Nephron progenitor cell (in vitro differentiated cells): Measurements from ENCODE around the gene LAMTOR2.

Experiments used
- DNase-seq: peaks from one replicate; pipeline ENCODE4 v3.0.0; 2021
- H3K27ac Mint-ChIP-seq: 2 replicates; pipeline ENCODE4 v1.8.0; 2021; ENCODE audit warnings: mild to moderate bottlenecking, moderate library complexity, mixed read lengths
- H3K27me3 Mint-ChIP-seq: 2 replicates; pipeline ENCODE4 v1.8.0; 2021; ENCODE audit warnings: mild to moderate bottlenecking, low read depth, mixed read lengths; ENCODE audit not compliant: poor library complexity
- H3K36me3 Mint-ChIP-seq: 2 replicates; pipeline ENCODE4 v1.8.0; 2021; ENCODE audit warnings: low read depth, mixed read lengths
- H3K4me1 Mint-ChIP-seq: 2 replicates; pipeline ENCODE4 v1.8.0; 2021; ENCODE audit warnings: mixed read lengths
- H3K4me3 Mint-ChIP-seq: 2 replicates; pipeline ENCODE4 v1.8.0; 2021; ENCODE audit warnings: mild to moderate bottlenecking, moderate library complexity, mixed read lengths
- H3K9me3 Mint-ChIP-seq: 2 replicates; pipeline ENCODE4 v1.8.0; 2021; ENCODE audit warnings: mild to moderate bottlenecking, moderate library complexity, mixed read lengths
- CTCF ChIP-seq: fragments of 200-600 bp; sonication (generic); IDR thresholded peaks from 2 replicates; pipeline ENCODE4 v1.5.0; 2021; ENCODE audit warnings: antibody characterized with exemption

LAMTOR2 gene

GRCh38 chr1:156104065-156104810 is 49.7 kb downstream of the LAMTOR2 start:
- Mint-ChIP-seq H3K4me3 (peak overlapping the region; percentile 26), H3K36me3 (peaks cover 4% of the 10 kb centered on the region), H3K27me3 (peaks cover 10% of the 10 kb centered on the region), H3K9me3 (no peaks in the 10 kb centered on the region), H3K27ac (peak overlapping the region; percentile 86), H3K4me1 (peaks cover 70% of the 10 kb centered on the region)
- no peak for TF ChIP-seq CTCF
- no peak for DNase-seq

GRCh38 chr1:156104861-156105832 is 50.6 kb downstream of the LAMTOR2 start:
- H3K4me3 Mint-ChIP-seq = peak overlapping the region; percentile 73
- peak overlapping the region; percentile 98 for H3K27ac Mint-ChIP-seq
- H3K9me3 Mint-ChIP-seq = no peaks in the 10 kb centered on the region
- peaks cover 7% of the 10 kb centered on the region for H3K36me3 Mint-ChIP-seq
- peaks cover 10% of the 10 kb centered on the region for H3K27me3 Mint-ChIP-seq
- peaks cover 68% of the 10 kb centered on the region for H3K4me1 Mint-ChIP-seq
- no peak for DNase-seq
- TF ChIP-seq CTCF = no peak

- DNase-seq = no peak
- TF ChIP-seq CTCF = no peak
- H3K4me3 Mint-ChIP-seq = peak overlapping the region; percentile 61
- H3K4me1 Mint-ChIP-seq = peaks cover 54% of the 10 kb centered on the region
- H3K27ac Mint-ChIP-seq = peak overlapping the region; percentile 96
- no peaks in the 10 kb centered on the region for H3K9me3 Mint-ChIP-seq
- peaks cover 10% of the 10 kb centered on the region for H3K27me3 Mint-ChIP-seq
- peaks cover 14% of the 10 kb centered on the region for H3K36me3 Mint-ChIP-seq
These were observed 52.3 kb downstream of the LAMTOR2 start for GRCh38 chr1:156106624-156107488.

- no peak for DNase-seq
- Mint-ChIP-seq H3K4me1 (peaks cover 50% of the 10 kb centered on the region), H3K36me3 (peaks cover 11% of the 10 kb centered on the region), H3K27ac (no peak overlapping the region), H3K27me3 (peaks cover 12% of the 10 kb centered on the region), H3K9me3 (no peaks in the 10 kb centered on the region), H3K4me3 (no peak overlapping the region)
- no peak for TF ChIP-seq CTCF
These were observed 53.5 kb downstream of the LAMTOR2 start for GRCh38 chr1:156108057-156108456.
